ENCODE data around the gene BCL2L12. TPM values are rescaled to one million over a fixed set of nuclear protein-coding genes. Genes with fewer than 3 reads are reported as not detected.

Gene BCL2L12
- total RNA-seq, 1 donor from 2014 or later: 7.5 TPM

DNA sequence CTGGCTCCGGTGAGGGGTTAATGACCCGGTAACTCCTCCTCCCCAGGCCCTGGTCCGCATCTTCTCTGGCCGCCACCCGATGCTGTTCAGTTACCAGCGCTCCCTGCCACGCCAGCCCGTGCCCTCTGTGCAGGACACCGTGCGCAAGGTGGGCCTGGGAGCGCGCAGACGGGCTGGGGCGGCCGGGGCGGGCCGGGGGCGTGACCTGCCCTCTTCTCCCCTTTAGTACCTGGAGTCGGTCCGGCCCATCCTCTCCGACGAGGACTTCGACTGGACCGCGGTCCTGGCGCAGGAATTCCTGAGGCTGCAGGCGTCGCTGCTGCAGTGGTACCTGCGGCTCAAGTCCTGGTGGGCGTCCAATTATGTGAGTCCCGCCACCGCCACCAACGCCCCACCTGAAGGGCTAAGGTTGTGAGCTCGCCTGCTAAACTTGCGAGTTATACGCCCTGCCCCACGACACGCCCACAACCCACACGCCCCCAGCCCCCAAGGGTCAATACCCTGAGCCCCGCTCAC, 35.6 kb downstream of the BCL2L12 start:
- H3K36me3 Mint-ChIP-seq (ENCODE audit: unreplicated experiment): no peaks in the 10 kb centered on the region
- H3K4me3 Mint-ChIP-seq (ENCODE audit: unreplicated experiment): no peak overlapping the region
- DNase-seq: no peak
- peaks cover 7% of the 10 kb centered on the region for H3K27me3 Mint-ChIP-seq (ENCODE audit: unreplicated experiment)
- TF ChIP-seq, protein P1, sequence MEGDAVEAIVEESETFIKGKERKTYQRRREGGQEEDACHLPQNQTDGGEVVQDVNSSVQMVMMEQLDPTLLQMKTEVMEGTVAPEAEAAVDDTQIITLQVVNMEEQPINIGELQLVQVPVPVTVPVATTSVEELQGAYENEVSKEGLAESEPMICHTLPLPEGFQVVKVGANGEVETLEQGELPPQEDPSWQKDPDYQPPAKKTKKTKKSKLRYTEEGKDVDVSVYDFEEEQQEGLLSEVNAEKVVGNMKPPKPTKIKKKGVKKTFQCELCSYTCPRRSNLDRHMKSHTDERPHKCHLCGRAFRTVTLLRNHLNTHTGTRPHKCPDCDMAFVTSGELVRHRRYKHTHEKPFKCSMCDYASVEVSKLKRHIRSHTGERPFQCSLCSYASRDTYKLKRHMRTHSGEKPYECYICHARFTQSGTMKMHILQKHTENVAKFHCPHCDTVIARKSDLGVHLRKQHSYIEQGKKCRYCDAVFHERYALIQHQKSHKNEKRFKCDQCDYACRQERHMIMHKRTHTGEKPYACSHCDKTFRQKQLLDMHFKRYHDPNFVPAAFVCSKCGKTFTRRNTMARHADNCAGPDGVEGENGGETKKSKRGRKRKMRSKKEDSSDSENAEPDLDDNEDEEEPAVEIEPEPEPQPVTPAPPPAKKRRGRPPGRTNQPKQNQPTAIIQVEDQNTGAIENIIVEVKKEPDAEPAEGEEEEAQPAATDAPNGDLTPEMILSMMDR (IDR thresholded peaks at IDR 0.05; ENCODE audit: partially characterized antibody, unreplicated experiment): no peak
- H3K27ac Mint-ChIP-seq (ENCODE audit: unreplicated experiment): no peak overlapping the region
- no peaks in the 10 kb centered on the region for H3K9me3 Mint-ChIP-seq (ENCODE audit: unreplicated experiment)
- H3K4me1 Mint-ChIP-seq (ENCODE audit: low read depth, unreplicated experiment): no peaks in the 10 kb centered on the region

DNA sequence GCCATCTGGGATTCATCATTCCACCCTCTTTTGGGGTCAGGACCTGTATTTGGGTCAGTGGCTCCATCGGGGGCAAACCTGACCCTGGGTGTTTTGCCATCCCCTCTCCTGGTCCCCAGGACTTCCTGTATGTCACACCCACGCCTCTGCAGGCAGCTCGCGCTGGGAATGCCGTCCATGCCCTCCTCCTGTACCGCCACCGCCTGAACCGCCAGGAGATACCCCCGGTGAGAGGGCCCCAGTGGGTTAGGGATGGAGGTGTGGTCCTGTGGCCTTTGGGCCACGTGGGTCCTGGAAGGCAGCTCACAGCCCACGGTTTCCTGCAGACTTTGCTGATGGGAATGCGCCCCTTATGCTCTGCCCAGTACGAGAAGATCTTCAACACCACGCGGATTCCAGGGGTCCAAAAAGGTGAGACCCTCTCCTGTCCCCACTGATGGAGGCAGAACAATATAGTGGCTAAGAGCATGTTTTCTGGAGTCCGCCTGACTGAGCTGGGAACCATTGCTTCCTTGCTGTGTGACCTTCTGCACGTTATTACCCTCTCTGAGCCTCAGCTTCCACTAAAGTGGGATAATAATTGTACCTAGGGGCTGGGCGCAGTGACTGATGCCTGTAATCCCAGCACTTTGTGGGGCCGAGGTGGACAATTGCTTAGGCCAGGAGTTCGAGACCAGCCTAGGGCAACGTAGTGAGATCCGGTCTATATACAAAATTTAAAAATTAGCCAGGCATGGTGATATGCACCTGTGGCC, 39.3 kb downstream of the BCL2L12 start:
- Mint-ChIP-seq H3K4me3 (ENCODE audit: unreplicated experiment) (no peak overlapping the region), H3K9me3 (ENCODE audit: unreplicated experiment) (peaks cover 1% of the 10 kb centered on the region), H3K27me3 (ENCODE audit: unreplicated experiment) (peaks cover 4% of the 10 kb centered on the region), H3K27ac (ENCODE audit: unreplicated experiment) (no peak overlapping the region), H3K4me1 (ENCODE audit: low read depth, unreplicated experiment) (no peaks in the 10 kb centered on the region), H3K36me3 (ENCODE audit: unreplicated experiment) (no peaks in the 10 kb centered on the region)
- no peak for DNase-seq
- TF ChIP-seq, protein P1 (IDR thresholded peaks at IDR 0.05; ENCODE audit: partially characterized antibody, unreplicated experiment): no peak

DNA sequence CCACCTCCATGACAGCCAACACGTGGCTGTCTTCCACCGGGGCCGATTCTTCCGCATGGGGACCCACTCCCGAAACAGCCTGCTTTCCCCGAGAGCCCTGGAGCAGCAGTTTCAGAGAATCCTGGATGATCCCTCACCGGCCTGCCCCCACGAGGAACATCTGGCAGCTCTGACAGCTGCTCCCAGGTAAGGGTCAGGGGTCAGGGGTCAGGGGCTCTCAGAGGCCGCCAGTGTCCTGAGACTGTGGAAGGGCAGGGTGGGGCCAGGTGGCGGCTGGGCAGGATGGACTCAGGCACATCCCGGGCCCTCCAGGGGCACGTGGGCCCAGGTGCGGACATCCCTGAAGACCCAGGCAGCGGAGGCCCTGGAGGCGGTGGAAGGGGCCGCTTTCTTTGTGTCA, 40.2 kb downstream of the BCL2L12 start:
- Mint-ChIP-seq H3K4me3 (ENCODE audit: unreplicated experiment) (no peak overlapping the region), H3K27ac (ENCODE audit: unreplicated experiment) (no peak overlapping the region), H3K4me1 (ENCODE audit: low read depth, unreplicated experiment) (no peaks in the 10 kb centered on the region), H3K36me3 (ENCODE audit: unreplicated experiment) (no peaks in the 10 kb centered on the region), H3K27me3 (ENCODE audit: unreplicated experiment) (peaks cover 4% of the 10 kb centered on the region), H3K9me3 (ENCODE audit: unreplicated experiment) (peaks cover 1% of the 10 kb centered on the region)
- TF ChIP-seq, protein P1 (IDR thresholded peaks at IDR 0.05; ENCODE audit: partially characterized antibody, unreplicated experiment): no peak
- no peak for DNase-seq

DNA sequence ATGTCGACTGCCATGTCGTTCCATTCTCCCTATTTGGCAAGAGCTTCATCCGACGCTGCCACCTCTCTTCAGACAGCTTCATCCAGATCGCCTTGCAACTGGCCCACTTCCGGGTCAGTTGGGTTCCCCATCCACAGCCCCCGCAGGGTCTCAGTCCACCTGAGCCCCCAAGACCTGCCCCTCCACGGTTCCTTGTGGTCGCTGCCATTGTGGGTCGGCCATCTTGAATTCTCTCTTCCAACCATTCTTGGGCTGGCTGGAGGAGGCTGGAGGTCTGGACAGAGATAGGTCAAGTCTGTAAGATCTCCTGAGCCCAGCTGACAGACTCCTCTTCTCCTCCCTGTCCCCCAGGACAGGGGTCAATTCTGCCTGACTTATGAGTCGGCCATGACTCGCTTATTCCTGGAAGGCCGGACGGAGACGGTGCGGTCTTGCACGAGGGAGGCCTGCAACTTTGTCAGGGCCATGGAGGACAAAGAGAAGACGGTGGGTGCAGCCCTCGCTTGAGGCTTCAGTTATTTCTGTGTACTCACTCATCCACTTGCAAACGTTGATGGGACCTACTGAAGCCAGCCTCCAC, 44.7 kb downstream of the BCL2L12 start:
- H3K27me3 Mint-ChIP-seq (ENCODE audit: unreplicated experiment): peaks cover 7% of the 10 kb centered on the region
- H3K27ac Mint-ChIP-seq (ENCODE audit: unreplicated experiment): no peak overlapping the region
- no peak for DNase-seq
- no peaks in the 10 kb centered on the region for H3K4me1 Mint-ChIP-seq (ENCODE audit: low read depth, unreplicated experiment)
- peaks cover 4% of the 10 kb centered on the region for H3K36me3 Mint-ChIP-seq (ENCODE audit: unreplicated experiment)
- peaks cover 3% of the 10 kb centered on the region for H3K9me3 Mint-ChIP-seq (ENCODE audit: unreplicated experiment)
- H3K4me3 Mint-ChIP-seq (ENCODE audit: unreplicated experiment): no peak overlapping the region
- TF ChIP-seq, protein P1 (IDR thresholded peaks at IDR 0.05; ENCODE audit: partially characterized antibody, unreplicated experiment): no peak

DNA sequence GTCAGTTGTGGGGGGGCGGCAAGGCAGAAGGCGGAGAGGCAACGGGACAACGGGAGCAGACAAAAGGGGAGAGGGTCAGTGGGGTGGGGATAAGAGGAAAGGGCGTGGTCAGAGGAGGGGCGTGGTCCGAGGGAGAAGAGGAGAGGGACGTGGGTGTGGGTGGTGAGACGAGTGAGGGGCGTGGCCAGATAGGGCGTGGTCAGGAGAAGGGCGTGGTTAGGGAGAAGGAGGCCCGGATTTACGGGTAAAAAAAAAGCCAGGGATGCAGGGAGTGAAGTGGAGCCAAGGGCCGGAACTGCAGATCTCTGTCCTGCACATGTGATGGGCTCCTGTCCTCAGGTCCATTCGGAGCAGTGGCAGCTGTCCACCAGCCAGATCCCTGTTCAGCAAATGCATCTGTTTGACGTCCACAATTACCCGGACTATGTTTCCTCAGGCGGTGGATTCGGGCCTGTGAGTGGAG, 46.7 kb downstream of the BCL2L12 start:
- TF ChIP-seq, protein P1 (IDR thresholded peaks at IDR 0.05; ENCODE audit: partially characterized antibody, unreplicated experiment): no peak
- peak; percentile 65 for DNase-seq
- H3K4me3 Mint-ChIP-seq (ENCODE audit: unreplicated experiment): no peak overlapping the region
- H3K9me3 Mint-ChIP-seq (ENCODE audit: unreplicated experiment): peaks cover 2% of the 10 kb centered on the region
- H3K4me1 Mint-ChIP-seq (ENCODE audit: low read depth, unreplicated experiment): no peaks in the 10 kb centered on the region
- peaks cover 4% of the 10 kb centered on the region for H3K27me3 Mint-ChIP-seq (ENCODE audit: unreplicated experiment)
- peaks cover 4% of the 10 kb centered on the region for H3K36me3 Mint-ChIP-seq (ENCODE audit: unreplicated experiment)
- H3K27ac Mint-ChIP-seq (ENCODE audit: unreplicated experiment): no peak overlapping the region

Data from glutamatergic neuron (in vitro differentiated cells).